HT1080 (cell line): ENCODE results near the gene IQGAP2. TPM values are rescaled to one million over a fixed set of nuclear protein-coding genes. Genes with fewer than 3 reads are reported as not detected.
A peak's percentile ranks its signal among the peaks of the same experiment; 100 is the strongest.
"Not testable (repeated sequence)": the region's sequence is repeated elsewhere in the genome, so short reads cannot be mapped to it uniquely, and the experiment has no call there.

ENCODE experiments used
- DNase-seq: peaks from one replicate; pipeline ENCODE4 v3.0.0-alpha.2; 2015; ENCODE audit warnings: low read depth
- total RNA-seq: library from RNA; depleted of rRNA; stranded (reverse); fragments of >200 nt; shearing (Covaris generic); gene quantifications from 2 replicates; pipeline ENCODE4 v1.2.3, GENCODE V29; 2014

IQGAP2 gene
- total RNA-seq, 1 experiment from 2014 or later = 0.16 TPM

GRCh38 chr5:76642390-76643040, 239.4 kb downstream of the IQGAP2 start:
- peak; percentile 74 for DNase-seq

GRCh38 chr5:76643371-76643770, 240.3 kb downstream of the IQGAP2 start:
- DNase-seq = no peak

GRCh38 chr5:76649140-76649539, 246.1 kb downstream of the IQGAP2 start:
- no peak for DNase-seq

- no peak for DNase-seq
These were observed 249.8 kb downstream of the IQGAP2 start for GRCh38 chr5:76652809-76653414.

- DNase-seq = no peak
These were observed 254.0 kb downstream of the IQGAP2 start for GRCh38 chr5:76657091-76657490.

- DNase-seq = no peak
These were observed 254.7 kb downstream of the IQGAP2 start for GRCh38 chr5:76657683-76658311.

GRCh38 chr5:76660360-76660759, 257.3 kb downstream of the IQGAP2 start:
- DNase-seq = no peak

- no peak for DNase-seq
These were observed 259.4 kb downstream of the IQGAP2 start for GRCh38 chr5:76662521-76662920.

GRCh38 chr5:76663573-76663972, 260.5 kb downstream of the IQGAP2 start:
- no peak for DNase-seq

- no peak for DNase-seq
These were observed 261.0 kb downstream of the IQGAP2 start for GRCh38 chr5:76664079-76664478.

GRCh38 chr5:76667495-76667894, 264.4 kb downstream of the IQGAP2 start:
- no peak for DNase-seq

- no peak for DNase-seq
These were observed 266.2 kb downstream of the IQGAP2 start for GRCh38 chr5:76669245-76669644.

- DNase-seq = no peak
These were observed 267.4 kb downstream of the IQGAP2 start for GRCh38 chr5:76670508-76670907.

GRCh38 chr5:76672242-76672641, 269.2 kb downstream of the IQGAP2 start:
- no peak for DNase-seq

- no peak for DNase-seq
These were observed 270.0 kb downstream of the IQGAP2 start for GRCh38 chr5:76673125-76673524.

GRCh38 chr5:76674330-76675066, 271.4 kb downstream of the IQGAP2 start:
- DNase-seq = no peak

GRCh38 chr5:76675364-76675763, 272.3 kb downstream of the IQGAP2 start:
- no peak for DNase-seq

- no peak for DNase-seq
These were observed 274.9 kb downstream of the IQGAP2 start for GRCh38 chr5:76677849-76678472.

GRCh38 chr5:76679231-76679630, 276.1 kb downstream of the IQGAP2 start:
- DNase-seq = no peak

- DNase-seq = not testable (repeated sequence)
These were observed 277.7 kb downstream of the IQGAP2 start for GRCh38 chr5:76680826-76681225.

GRCh38 chr5:76681287-76681686, 278.2 kb downstream of the IQGAP2 start:
- DNase-seq = no peak

- no peak for DNase-seq
These were observed 279.3 kb downstream of the IQGAP2 start for GRCh38 chr5:76682387-76682786.
